Measurements from ENCODE around the gene DAP3. TPM values are rescaled to one million over a fixed set of nuclear protein-coding genes. Genes with fewer than 3 reads are reported as not detected.
"Not testable (repeated sequence)": the region's sequence is repeated elsewhere in the genome, so short reads cannot be mapped to it uniquely, and the experiment has no call there.

DAP3 gene
- polyA plus RNA-seq, 4 donors: 99.7 to 152 (median 124) TPM

- not testable (repeated sequence) for DNase-seq (ENCODE audit: low read depth in 4 of 4, low spot score in 2 of 4)
These were observed 75.1 kb downstream of the DAP3 start for GRCh38 chr1:155763989-155764388.

GRCh38 chr1:155767399-155767989 is 78.6 kb downstream of the DAP3 start:
- not testable (repeated sequence) for DNase-seq (ENCODE audit: low read depth in 4 of 4, low spot score in 2 of 4)

- DNase-seq (ENCODE audit: low read depth in 4 of 4, low spot score in 2 of 4): no peak
These were observed 80.4 kb downstream of the DAP3 start for GRCh38 chr1:155769257-155769656.

- no peak for DNase-seq (ENCODE audit: low read depth in 4 of 4, low spot score in 2 of 4)
These were observed 84.3 kb downstream of the DAP3 start for GRCh38 chr1:155773221-155773620.

GRCh38 chr1:155776414-155776813 is 87.5 kb downstream of the DAP3 start:
- no peak for DNase-seq (ENCODE audit: low read depth in 4 of 4, low spot score in 2 of 4)

GRCh38 chr1:155777582-155777981 is 88.7 kb downstream of the DAP3 start:
- DNase-seq (ENCODE audit: low read depth in 4 of 4, low spot score in 2 of 4): no peak

Other genes starting within 250 kb of the DAP3 start
- gene ASH1L, start 126.3 kb upstream of the DAP3 start, polyA plus RNA-seq (ENCODE audit: insufficient read length in 4 of 4): 10 to 100 TPM; 30.9 to 50.4 (median 43.5) TPM
- gene MSTO1, start 78.9 kb upstream of the DAP3 start, polyA plus RNA-seq (ENCODE audit: insufficient read length in 4 of 4): 10 to 100 TPM; 47.4 to 75.5 (median 61.5) TPM
- gene YY1AP1, start 317 bp upstream of the DAP3 start, polyA plus RNA-seq (ENCODE audit: insufficient read length in 4 of 4): 10 to 100 TPM; 60.8 to 81.6 (median 72.5) TPM
- 10 to 100 TPM; 31.1 to 62.9 (median 50.4) TPM for gene GON4L, start 168.1 kb downstream of the DAP3 start, polyA plus RNA-seq (ENCODE audit: insufficient read length in 4 of 4)
- 10 to 100 TPM; 17.2 to 21.4 (median 20.4) TPM for gene SYT11, start 170.5 kb downstream of the DAP3 start, polyA plus RNA-seq (ENCODE audit: insufficient read length in 4 of 4)
- gene RIT1, start 222.3 kb downstream of the DAP3 start, polyA plus RNA-seq (ENCODE audit: insufficient read length in 4 of 4): 10 to 100 TPM; 42.9 to 60.3 (median 47.6) TPM
- 10 to 100 TPM; 39.4 to 88.1 (median 60.5) TPM for gene KHDC4, start 245.3 kb downstream of the DAP3 start, polyA plus RNA-seq (ENCODE audit: insufficient read length in 4 of 4)

All from left renal cortex interstitium (tissue), 4 donors.